ENCODE measurements around the gene SIRPA.

Gene SIRPA

GRCh38 chr20:1895674-1896483, 672 bp downstream of the SIRPA start:
- no peak overlapping the region for H3K27ac ChIP-seq
- TF ChIP-seq CTCF (conservative IDR thresholded peaks at IDR 0.05), result no peak
- TF ChIP-seq ZFX (IDR thresholded peaks at IDR 0.05), result no peak

GRCh38 chr20:1896484-1897258, 1.5 kb downstream of the SIRPA start:
- no peak overlapping the region for H3K27ac ChIP-seq
- no peak for TF ChIP-seq ZFX (IDR thresholded peaks at IDR 0.05)
- no peak for TF ChIP-seq CTCF (conservative IDR thresholded peaks at IDR 0.05)

GRCh38 chr20:1897541-1897940, 2.3 kb downstream of the SIRPA start:
- TF ChIP-seq ZFX (IDR thresholded peaks at IDR 0.05), result no peak
- TF ChIP-seq CTCF (conservative IDR thresholded peaks at IDR 0.05), result no peak
- no peak overlapping the region for H3K27ac ChIP-seq

- TF ChIP-seq CTCF (conservative IDR thresholded peaks at IDR 0.05), result no peak
- no peak for TF ChIP-seq ZFX (IDR thresholded peaks at IDR 0.05)
- H3K27ac ChIP-seq, result no peak overlapping the region
Observed at GRCh38 chr20:1897965-1898464, 2.8 kb downstream of the SIRPA start.

- no peak overlapping the region for H3K27ac ChIP-seq
- TF ChIP-seq CTCF (conservative IDR thresholded peaks at IDR 0.05) (no peak), ZFX (IDR thresholded peaks at IDR 0.05) (no peak)
Observed at GRCh38 chr20:1898482-1899240, 3.5 kb downstream of the SIRPA start.

- TF ChIP-seq ZFX (IDR thresholded peaks at IDR 0.05) (no peak), CTCF (conservative IDR thresholded peaks at IDR 0.05) (no peak)
- no peak overlapping the region for H3K27ac ChIP-seq
Observed at GRCh38 chr20:1899241-1899525, 4.0 kb downstream of the SIRPA start.

Measured in C4-2B (cell line).